GM10266 (cell line): ENCODE measurements around the gene FAM241A.
A peak's percentile ranks its signal among the peaks of the same experiment; 100 is the strongest.

Source experiments
- DNase-seq: peaks from one replicate; pipeline ENCODE4 v3.0.0; 2012; ENCODE audit errors: extremely low spot score
- CTCF ChIP-seq: IDR thresholded peaks from 2 replicates; pipeline ENCODE4 v1.5.1; 2012; ENCODE audit warnings: mild to moderate bottlenecking, low read depth; ENCODE audit not compliant: control insufficient read depth, insufficient read depth; ENCODE audit errors: missing control alignments

The FAM241A gene

GRCh38 chr4:112213856-112214255 lies 68.6 kb downstream of the FAM241A start:
- DNase-seq: no peak
- no peak for TF ChIP-seq CTCF

GRCh38 chr4:112214390-112215264 lies 69.4 kb downstream of the FAM241A start:
- peak; percentile 40 for TF ChIP-seq CTCF
- DNase-seq: no peak

- TF ChIP-seq CTCF: no peak
- no peak for DNase-seq
These were observed 74.6 kb downstream of the FAM241A start for GRCh38 chr4:112219826-112220366.

- no peak for DNase-seq
- no peak for TF ChIP-seq CTCF
These were observed 77.1 kb downstream of the FAM241A start for GRCh38 chr4:112222219-112222955.

- DNase-seq: no peak
- no peak for TF ChIP-seq CTCF
These were observed 79.9 kb downstream of the FAM241A start for GRCh38 chr4:112225157-112225556.

- DNase-seq: peak; percentile 96
- TF ChIP-seq CTCF: no peak
These were observed 85.9 kb downstream of the FAM241A start for GRCh38 chr4:112230879-112231778.
